ENCODE data around the gene PRKCZ. TPM values are rescaled to one million over a fixed set of nuclear protein-coding genes. Genes with fewer than 3 reads are reported as not detected.

The PRKCZ gene
- total and polyA plus RNA-seq, 4 experiments from 2014 or later = 13.5 to 40.7 (median 23.0) TPM

DNA sequence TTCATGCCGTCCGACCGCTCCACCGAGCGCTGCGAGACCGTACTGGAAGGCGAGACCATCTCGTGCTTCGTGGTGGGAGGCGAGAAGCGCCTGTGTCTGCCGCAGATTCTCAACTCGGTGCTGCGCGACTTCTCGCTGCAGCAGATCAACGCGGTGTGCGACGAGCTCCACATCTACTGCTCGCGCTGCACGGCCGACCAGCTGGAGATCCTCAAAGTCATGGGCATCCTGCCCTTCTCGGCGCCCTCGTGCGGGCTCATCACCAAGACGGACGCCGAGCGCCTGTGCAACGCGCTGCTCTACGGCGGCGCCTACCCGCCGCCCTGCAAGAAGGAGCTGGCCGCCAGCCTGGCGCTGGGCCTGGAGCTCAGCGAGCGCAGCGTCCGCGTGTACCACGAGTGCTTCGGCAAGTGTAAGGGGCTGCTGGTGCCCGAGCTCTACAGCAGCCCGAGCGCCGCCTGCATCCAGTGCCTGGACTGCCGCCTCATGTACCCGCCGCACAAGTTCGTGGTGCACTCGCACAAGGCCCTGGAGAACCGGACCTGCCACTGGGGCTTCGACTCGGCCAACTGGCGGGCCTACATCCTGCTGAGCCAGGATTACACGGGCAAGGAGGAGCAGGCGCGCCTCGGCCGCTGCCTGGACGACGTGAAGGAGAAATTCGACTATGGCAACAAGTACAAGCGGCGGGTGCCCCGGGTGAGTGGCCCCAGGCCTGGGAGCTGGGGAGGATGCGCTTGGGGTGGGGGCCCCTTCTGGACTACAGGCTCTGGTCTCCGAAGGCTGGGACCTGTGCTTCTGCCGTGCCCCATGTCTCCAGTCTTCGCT, 179.0 kb downstream of the PRKCZ start:
- H3K9me3 Mint-ChIP-seq = peaks cover 0 to 3% (median 0%) of the 10 kb centered on the region in 8 donors
- H3K4me1 Mint-ChIP-seq = peaks cover 18 to 44% (median 30%) of the 10 kb centered on the region in 4 donors
- no peaks in the 10 kb centered on the region for H3K36me3 ChIP-seq (ENCODE audit: insufficient read depth, low read length)
- peaks cover 37% of the 10 kb centered on the region for H3K4me1 ChIP-seq (ENCODE audit: insufficient read depth, low read length)
- peak overlapping the region; percentile 84 for H3K27ac ChIP-seq (ENCODE audit: low read depth, low read length)
- peaks cover 0 to 33% of the 10 kb centered on the region in 2 donors for H3K36me3 Mint-ChIP-seq
- H3K4me3 Mint-ChIP-seq = peak overlapping the region; percentile 94 to 100 (median 98)
- peak overlapping the region; percentile 90 to 97 for H3K4me3 ChIP-seq (ENCODE audit: low read length in 2 of 2)
- H3K27me3 Mint-ChIP-seq = peaks cover 0 to 4% of the 10 kb centered on the region in 2 donors
- ChIA-PET POLR2A (ENCODE audit: partially characterized antibody) (interaction anchor here (0.6 to 16.3 kb wide), 21 partner anchors 10 to 356 kb away, joined by 3 to 454 read pairs (median 4); partner anchors contain the start of genes FAAP20, MORN1, RER1 and TNFRSF14), CTCF (ENCODE audit: partially characterized antibody) (interaction anchor here (0.6 to 2.0 kb wide), 10 partner anchors 12 to 81 kb away, joined by 3 to 14 read pairs (median 4); partner anchors contain the start of gene FAAP20)
- DNase-seq = peak; percentile 52 to 63 (median 60)
- intact Hi-C loops (cut with micrococcal nuclease) = no loop called here
- no peaks in the 10 kb centered on the region for H3K9me3 ChIP-seq (ENCODE audit: control insufficient read depth in 1 of 2, low read length in 2 of 2)
- peak overlapping the region; percentile 98 to 100 (median 99) for H3K27ac Mint-ChIP-seq
- H3K27me3 ChIP-seq (ENCODE audit: insufficient read depth, low read length) = no peaks in the 10 kb centered on the region

DNA sequence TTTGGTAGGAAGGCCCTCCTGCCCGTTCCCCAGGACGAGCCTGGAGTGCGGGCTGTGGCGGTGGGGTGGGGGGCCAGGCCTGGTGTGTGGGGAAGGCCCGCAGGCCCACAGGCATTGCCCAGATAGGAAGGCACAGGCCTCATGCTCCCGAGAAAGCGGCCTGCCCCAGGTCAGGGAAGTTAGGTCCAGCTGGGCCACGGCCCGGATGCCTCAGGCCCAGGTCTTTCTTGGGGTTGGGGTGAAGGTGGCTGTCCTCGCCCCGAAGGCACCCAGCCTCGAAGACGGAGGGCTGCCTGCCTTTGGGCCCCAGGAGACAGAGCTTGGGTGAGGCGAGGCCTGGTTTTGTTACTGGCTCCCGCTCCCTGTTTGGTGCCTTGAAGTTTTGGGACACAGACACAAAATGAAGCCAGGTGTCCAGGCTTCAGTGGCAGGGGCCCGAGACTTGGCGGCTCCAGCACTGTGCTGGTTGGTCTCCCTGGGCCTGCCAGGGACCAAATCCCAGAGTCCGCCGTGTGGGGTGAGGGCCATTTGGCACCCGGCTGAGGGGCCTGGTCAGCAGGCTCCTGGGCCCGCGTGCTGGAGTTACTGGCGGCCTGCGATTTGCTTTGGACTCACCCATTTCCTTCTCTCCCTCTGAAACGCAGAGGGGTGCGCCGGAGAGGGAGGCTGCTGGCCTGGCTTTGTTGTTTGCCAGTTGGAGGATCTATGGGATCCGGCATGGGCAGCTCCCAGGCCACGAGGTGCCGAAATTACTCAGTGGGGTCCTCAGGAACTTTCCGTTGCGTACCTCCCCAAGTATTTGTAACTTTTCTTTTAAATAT, 179.9 kb downstream of the PRKCZ start:
- H3K36me3 ChIP-seq (ENCODE audit: insufficient read depth, low read length) = no peaks in the 10 kb centered on the region
- Mint-ChIP-seq H3K27ac (peak overlapping the region; percentile 98 to 100 (median 99)), H3K27me3 (peaks cover 0 to 4% of the 10 kb centered on the region in 2 donors), H3K36me3 (peaks cover 0 to 38% of the 10 kb centered on the region in 2 donors), H3K9me3 (peaks cover 0 to 3% (median 0%) of the 10 kb centered on the region in 8 donors), H3K4me1 (peaks cover 22 to 52% (median 34%) of the 10 kb centered on the region in 4 donors), H3K4me3 (peak overlapping the region; percentile 94 to 100 (median 98))
- ChIA-PET POLR2A (ENCODE audit: partially characterized antibody) (interaction anchor here (0.7 to 16.3 kb wide), 15 partner anchors 9 to 348 kb away, joined by 3 to 454 read pairs (median 50); partner anchors contain the start of genes FAAP20, MORN1, RER1 and TNFRSF14), CTCF (ENCODE audit: partially characterized antibody) (interaction anchor here (0.9 to 6.0 kb wide), 9 partner anchors 22 to 85 kb away, joined by 3 to 40 read pairs (median 4); partner anchors contain the start of gene FAAP20)
- no peaks in the 10 kb centered on the region for H3K27me3 ChIP-seq (ENCODE audit: insufficient read depth, low read length)
- H3K27ac ChIP-seq (ENCODE audit: low read depth, low read length) = peak overlapping the region; percentile 84
- peaks cover 45% of the 10 kb centered on the region for H3K4me1 ChIP-seq (ENCODE audit: insufficient read depth, low read length)
- intact Hi-C loops (cut with micrococcal nuclease) = loop anchor here (2.0 kb wide), 3 partner anchors 25 to 81 kb away; no protein-coding TSS in a partner anchor
- H3K4me3 ChIP-seq (ENCODE audit: low read length in 2 of 2) = peak overlapping the region; percentile 90 to 97
- DNase-seq = peak in 2 of 5 donors; percentile 31 to 44
- no peaks in the 10 kb centered on the region for H3K9me3 ChIP-seq (ENCODE audit: control insufficient read depth in 1 of 2, low read length in 2 of 2)

DNA sequence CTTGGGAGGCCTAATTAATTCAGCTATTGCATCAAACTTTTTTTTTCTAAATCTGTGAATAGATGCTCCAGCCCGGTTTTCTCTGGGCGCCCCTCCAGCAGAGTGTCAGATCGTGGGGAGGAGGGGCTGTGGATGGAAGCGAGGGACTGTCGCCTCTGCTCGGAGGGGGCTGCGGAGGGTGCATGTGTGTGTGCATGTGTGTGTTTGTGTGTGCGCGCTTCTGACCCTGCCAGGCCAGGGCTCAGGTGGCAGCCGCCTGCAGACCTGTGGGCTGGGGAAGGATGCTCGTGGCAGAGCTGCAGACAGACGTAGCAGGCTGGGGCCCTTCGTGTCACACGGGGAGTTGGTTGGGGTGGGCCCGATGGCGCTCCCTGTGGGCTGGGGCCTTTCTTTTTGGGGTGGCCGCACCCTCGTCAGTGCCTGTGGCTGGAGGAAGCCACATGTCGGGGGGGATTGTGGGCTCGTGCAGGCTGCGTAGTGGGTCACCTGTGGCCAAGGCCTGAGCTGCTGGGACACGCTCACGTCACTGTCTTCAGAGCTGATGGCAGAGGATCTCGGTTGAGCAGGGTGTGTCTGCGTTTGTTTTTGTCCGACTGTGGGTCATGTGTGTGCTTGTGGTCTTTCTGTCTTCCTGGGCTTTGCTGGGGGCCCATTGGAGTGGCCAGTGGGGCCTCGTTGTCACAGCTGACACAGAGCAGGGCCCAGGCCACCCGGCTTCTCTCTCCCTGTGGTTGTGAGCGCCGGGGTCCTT, 180.7 kb downstream of the PRKCZ start:
- Mint-ChIP-seq H3K4me1 (peaks cover 28 to 61% (median 42%) of the 10 kb centered on the region in 4 donors), H3K9me3 (peaks cover 0 to 3% (median 0%) of the 10 kb centered on the region in 8 donors), H3K4me3 (peak overlapping the region; percentile 94 to 100 (median 98)), H3K36me3 (peaks cover 0 to 43% of the 10 kb centered on the region in 2 donors), H3K27me3 (peaks cover 0 to 4% of the 10 kb centered on the region in 2 donors), H3K27ac (peak overlapping the region; percentile 98 to 100 (median 99))
- peak; percentile 69 to 86 (median 78) for DNase-seq
- Histone ChIP-seq H3K27me3 (ENCODE audit: insufficient read depth, low read length) (no peaks in the 10 kb centered on the region), H3K36me3 (ENCODE audit: insufficient read depth, low read length) (no peaks in the 10 kb centered on the region), H3K4me1 (ENCODE audit: insufficient read depth, low read length) (peaks cover 54% of the 10 kb centered on the region), H3K27ac (ENCODE audit: low read depth, low read length) (peak overlapping the region; percentile 84), H3K4me3 (ENCODE audit: low read length in 2 of 2) (peak overlapping the region; percentile 90 to 97), H3K9me3 (ENCODE audit: control insufficient read depth in 1 of 2, low read length in 2 of 2) (no peaks in the 10 kb centered on the region)
- POLR2A ChIA-PET (ENCODE audit: partially characterized antibody) = interaction anchor here (0.8 to 16.3 kb wide), 22 partner anchors 8 to 354 kb away, joined by 3 to 454 read pairs (median 6); partner anchors contain the start of genes FAAP20, MORN1, PANK4 and RER1
- CTCF ChIA-PET (ENCODE audit: partially characterized antibody) = interaction anchor here (1.0 to 6.0 kb wide), 7 partner anchors 21 to 85 kb away, joined by 3 to 40 read pairs (median 7); partner anchors contain the start of gene FAAP20
- intact Hi-C loops (cut with micrococcal nuclease) = loop anchor here (2.0 kb wide), 3 partner anchors 26 to 80 kb away; no protein-coding TSS in a partner anchor

DNA sequence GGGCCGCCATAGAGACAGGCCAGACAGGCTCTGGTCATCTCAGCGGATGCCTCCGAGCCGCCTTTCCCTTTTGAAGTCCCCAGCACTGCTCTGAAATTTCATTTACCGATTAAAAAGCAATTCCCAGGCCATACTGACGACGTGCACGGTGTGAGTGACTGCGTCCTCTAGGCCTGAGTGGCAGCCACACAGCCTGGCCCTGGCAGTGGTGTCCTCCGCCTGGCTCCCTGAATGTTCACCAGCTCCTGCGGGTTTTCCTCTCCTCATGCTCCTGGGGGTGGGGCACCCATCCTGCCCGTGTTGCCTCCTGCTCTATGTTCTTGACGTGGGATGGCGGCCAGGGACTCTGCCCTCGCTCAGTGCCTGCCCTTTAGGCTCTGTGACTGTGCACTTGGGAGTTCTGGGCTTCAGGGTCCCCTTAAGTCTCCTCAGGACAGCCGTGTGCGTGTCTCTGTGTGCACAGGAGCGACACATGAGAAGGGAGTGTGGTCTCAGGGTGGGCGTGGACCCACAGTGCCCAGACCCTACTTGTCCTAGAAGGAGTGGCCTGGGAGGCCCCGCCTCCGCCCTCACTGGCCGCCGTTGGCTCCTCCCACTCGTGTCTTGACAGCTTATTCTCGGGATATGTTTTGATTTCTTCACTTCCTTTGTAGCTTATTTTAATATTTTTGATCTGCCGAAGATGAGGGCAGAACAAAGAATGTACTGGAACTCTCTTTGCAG, 181.5 kb downstream of the PRKCZ start:
- peak; percentile 76 to 91 (median 80) for DNase-seq
- Histone ChIP-seq H3K4me3 (ENCODE audit: low read length in 2 of 2) (peak overlapping the region; percentile 90 to 97), H3K9me3 (ENCODE audit: control insufficient read depth in 1 of 2, low read length in 2 of 2) (no peaks in the 10 kb centered on the region), H3K36me3 (ENCODE audit: insufficient read depth, low read length) (no peaks in the 10 kb centered on the region), H3K4me1 (ENCODE audit: insufficient read depth, low read length) (peaks cover 58% of the 10 kb centered on the region), H3K27me3 (ENCODE audit: insufficient read depth, low read length) (no peaks in the 10 kb centered on the region), H3K27ac (ENCODE audit: low read depth, low read length) (peak overlapping the region; percentile 84)
- POLR2A ChIA-PET (ENCODE audit: partially characterized antibody) = interaction anchor here (0.8 to 16.3 kb wide), 22 partner anchors 7 to 354 kb away, joined by 3 to 454 read pairs (median 6); partner anchors contain the start of genes FAAP20, MORN1, PANK4 and RER1
- H3K27ac Mint-ChIP-seq = peak overlapping the region; percentile 98 to 100 (median 99)
- CTCF ChIA-PET (ENCODE audit: partially characterized antibody) = interaction anchor here (0.7 to 6.0 kb wide), 7 partner anchors 24 to 84 kb away, joined by 3 to 40 read pairs (median 7); partner anchors contain the start of gene FAAP20
- peak overlapping the region; percentile 94 to 100 (median 98) for H3K4me3 Mint-ChIP-seq
- peaks cover 0 to 4% of the 10 kb centered on the region in 2 donors for H3K27me3 Mint-ChIP-seq
- peaks cover 0 to 3% (median 0%) of the 10 kb centered on the region in 8 donors for H3K9me3 Mint-ChIP-seq
- intact Hi-C loops (cut with micrococcal nuclease) = loop anchor here (2.0 kb wide), 3 partner anchors 27 to 79 kb away; no protein-coding TSS in a partner anchor
- H3K4me1 Mint-ChIP-seq = peaks cover 33 to 63% (median 44%) of the 10 kb centered on the region in 4 donors
- peaks cover 0 to 46% of the 10 kb centered on the region in 2 donors for H3K36me3 Mint-ChIP-seq

DNA sequence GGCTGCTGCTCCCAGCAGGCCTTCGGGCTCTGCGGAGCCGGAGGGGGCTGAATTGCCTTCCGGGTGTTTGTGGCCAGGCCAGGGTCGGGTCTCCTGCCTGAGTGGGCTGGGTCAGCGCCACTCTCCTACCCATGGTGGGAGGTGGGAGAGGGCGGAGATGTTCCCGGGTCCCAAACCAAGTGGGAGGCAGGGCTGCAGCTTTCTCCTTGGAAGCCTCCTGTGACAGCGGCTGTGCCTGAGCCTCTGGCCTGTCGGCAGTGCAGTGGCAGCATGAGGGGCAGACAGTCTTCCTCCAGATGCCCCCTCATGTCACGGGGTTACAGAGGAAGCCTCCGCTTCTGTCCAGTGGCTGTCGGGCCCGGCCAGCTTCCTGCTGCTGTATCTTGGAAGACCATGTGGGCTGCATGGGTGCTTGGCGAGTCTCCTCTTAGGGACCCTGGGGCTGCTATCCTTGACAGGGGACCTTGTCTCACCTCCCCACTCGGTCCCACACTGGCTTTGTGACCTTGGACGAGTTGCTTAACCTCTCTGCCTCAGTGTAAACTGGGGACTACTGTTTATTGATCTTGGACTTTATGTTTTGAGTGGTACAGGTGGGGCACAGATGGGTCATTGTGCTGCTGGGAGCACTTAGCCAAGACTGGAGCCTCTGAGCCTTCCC, 182.2 kb downstream of the PRKCZ start:
- peaks cover 0 to 3% (median 0%) of the 10 kb centered on the region in 8 donors for H3K9me3 Mint-ChIP-seq
- H3K36me3 Mint-ChIP-seq = peaks cover 0 to 51% of the 10 kb centered on the region in 2 donors
- peak overlapping the region; percentile 94 to 100 (median 98) for H3K4me3 Mint-ChIP-seq
- intact Hi-C loops (cut with micrococcal nuclease) = no loop called here
- peaks cover 39 to 70% (median 50%) of the 10 kb centered on the region in 4 donors for H3K4me1 Mint-ChIP-seq
- Histone ChIP-seq H3K27ac (ENCODE audit: low read depth, low read length) (peak overlapping the region; percentile 84), H3K9me3 (ENCODE audit: control insufficient read depth in 1 of 2, low read length in 2 of 2) (no peaks in the 10 kb centered on the region), H3K4me1 (ENCODE audit: insufficient read depth, low read length) (peaks cover 63% of the 10 kb centered on the region), H3K4me3 (ENCODE audit: low read length in 2 of 2) (peak overlapping the region; percentile 90 to 97), H3K27me3 (ENCODE audit: insufficient read depth, low read length) (no peaks in the 10 kb centered on the region), H3K36me3 (ENCODE audit: insufficient read depth, low read length) (no peaks in the 10 kb centered on the region)
- H3K27ac Mint-ChIP-seq = peak overlapping the region; percentile 98 to 100 (median 99)
- ChIA-PET CTCF (ENCODE audit: partially characterized antibody) (interaction anchor here (0.7 to 6.0 kb wide), 5 partner anchors 9 to 79 kb away, joined by 3 to 40 read pairs (median 5); partner anchors contain the start of gene FAAP20), POLR2A (ENCODE audit: partially characterized antibody) (interaction anchor here (1.0 to 16.3 kb wide), 23 partner anchors 7 to 353 kb away, joined by 3 to 454 read pairs (median 6); partner anchors contain the start of genes FAAP20, MORN1, PANK4 and RER1)
- peaks cover 0 to 4% of the 10 kb centered on the region in 2 donors for H3K27me3 Mint-ChIP-seq
- DNase-seq = peak in 1 of 5 donors; percentile 58

Measured in CD4-positive, alpha-beta memory T cell (primary cell).